Choroid plexus epithelial cell (primary cell): ENCODE data around the gene GABRE.

Experiments used
- DNase-seq: peaks from one replicate; pipeline ENCODE4 v3.0.0-alpha.2; 2010; ENCODE audit warnings: low read depth
- H3K4me3 ChIP-seq: 2 replicates; pipeline ENCODE4 v1.5.1; 2011; ENCODE audit warnings: low read depth, mild to moderate bottlenecking, control low read depth, low read length, moderate library complexity
- CTCF ChIP-seq: conservative IDR thresholded peaks from 2 replicates; pipeline ENCODE4 v1.5.1; 2011; ENCODE audit warnings: low read depth, mild to moderate bottlenecking, control low read depth, inconsistent platforms, low read length, moderate library complexity

GABRE gene

GRCh38 chrX:151981129-151981528 is 6.7 kb upstream of the GABRE start:
- peak; percentile 28 for DNase-seq
- TF ChIP-seq CTCF: no peak
- no peak overlapping the region for H3K4me3 ChIP-seq

- no peak overlapping the region for H3K4me3 ChIP-seq
- no peak for TF ChIP-seq CTCF
- no peak for DNase-seq
These were observed 3.4 kb upstream of the GABRE start for GRCh38 chrX:151977923-151978322.

- no peak overlapping the region for H3K4me3 ChIP-seq
- no peak for DNase-seq
- TF ChIP-seq CTCF: no peak
These were observed 2.5 kb upstream of the GABRE start for GRCh38 chrX:151977009-151977408.

GRCh38 chrX:151975736-151976275 is 1.3 kb upstream of the GABRE start:
- DNase-seq: no peak
- no peak overlapping the region for H3K4me3 ChIP-seq
- no peak for TF ChIP-seq CTCF

- no peak overlapping the region for H3K4me3 ChIP-seq
- TF ChIP-seq CTCF: no peak
- no peak for DNase-seq
These were observed 735 bp upstream of the GABRE start for GRCh38 chrX:151975228-151975593.

GRCh38 chrX:151973851-151974335 is 583 bp downstream of the GABRE start:
- H3K4me3 ChIP-seq: peak overlapping the region; percentile 63
- peak; percentile 45 for DNase-seq
- no peak for TF ChIP-seq CTCF

GRCh38 chrX:151973060-151973661 is 1.3 kb downstream of the GABRE start:
- no peak for TF ChIP-seq CTCF
- DNase-seq: no peak
- H3K4me3 ChIP-seq: peak overlapping the region; percentile 63
